Measurements from ENCODE around the gene TMEM8B.
"Not testable (repeated sequence)": the region's sequence is repeated elsewhere in the genome, so short reads cannot be mapped to it uniquely, and the experiment has no call there.

The TMEM8B gene

GRCh38 chr9:35867538-35867937, 38.5 kb downstream of the TMEM8B start:
- DNase-seq = no peak

GRCh38 chr9:35868933-35869332, 39.9 kb downstream of the TMEM8B start:
- no peak for DNase-seq

DNA sequence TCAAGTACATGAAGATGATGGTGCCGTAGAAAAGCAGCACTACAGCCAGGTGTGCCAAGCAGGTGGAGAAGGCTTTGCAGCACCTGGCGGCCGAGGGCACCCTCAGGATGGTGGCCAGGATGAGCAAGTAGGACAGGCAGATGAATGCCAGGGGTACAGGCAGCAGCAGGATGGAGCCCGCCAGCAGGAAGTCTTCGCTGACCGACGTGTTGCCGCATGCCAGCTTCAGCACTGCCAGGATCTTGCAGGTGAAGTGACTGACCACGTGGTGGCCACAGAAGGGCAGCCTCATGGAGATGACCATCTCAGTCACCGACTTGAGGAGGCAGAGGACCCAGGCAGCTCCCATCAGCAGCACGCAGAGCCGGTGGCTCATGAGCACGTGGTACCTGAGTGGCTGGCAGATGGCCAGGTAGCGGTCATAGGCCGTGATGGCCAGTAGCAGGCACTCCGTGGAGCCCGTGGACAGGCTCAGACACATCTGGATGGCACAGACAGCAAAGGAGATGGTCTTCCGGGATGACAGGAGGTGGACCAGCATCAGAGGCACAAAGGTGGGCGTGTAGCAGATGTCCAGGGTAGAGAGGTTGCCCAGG, 40.7 kb downstream of the TMEM8B start:
- DNase-seq = no peak

DNA sequence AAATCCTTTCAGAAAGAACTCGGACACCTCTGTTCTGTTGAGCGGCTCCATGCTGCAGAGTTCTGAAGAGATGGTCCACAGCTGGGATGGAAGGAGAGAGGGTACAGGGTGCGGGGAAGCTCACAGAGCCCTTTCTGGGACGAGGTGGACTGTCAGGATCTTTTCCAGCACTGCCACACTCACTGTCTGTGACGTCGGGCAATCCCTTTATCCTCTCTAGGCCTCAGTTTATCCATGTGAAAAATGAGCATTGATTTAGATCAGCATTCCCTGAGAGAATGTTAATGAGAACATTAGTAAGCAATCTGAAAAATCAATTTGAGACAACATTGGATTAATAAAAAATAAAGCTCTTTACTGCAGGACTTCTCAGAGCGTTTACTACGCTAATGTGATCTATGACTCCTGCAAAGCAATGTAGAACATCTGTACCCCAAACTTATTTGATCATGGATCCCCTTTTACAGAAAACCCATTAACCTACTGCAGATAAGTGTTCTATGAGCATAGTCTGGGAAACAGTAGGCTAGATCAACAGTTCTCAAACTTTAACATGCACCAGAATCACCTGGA, 41.4 kb downstream of the TMEM8B start, which contains the start of gene OR13J1:
TSS of gene OR13J1 (minus strand) at position 51 of the 573 bp plus-strand sequence. CDS start at position 51, 0 bp downstream.
- DNase-seq = no peak

DNA sequence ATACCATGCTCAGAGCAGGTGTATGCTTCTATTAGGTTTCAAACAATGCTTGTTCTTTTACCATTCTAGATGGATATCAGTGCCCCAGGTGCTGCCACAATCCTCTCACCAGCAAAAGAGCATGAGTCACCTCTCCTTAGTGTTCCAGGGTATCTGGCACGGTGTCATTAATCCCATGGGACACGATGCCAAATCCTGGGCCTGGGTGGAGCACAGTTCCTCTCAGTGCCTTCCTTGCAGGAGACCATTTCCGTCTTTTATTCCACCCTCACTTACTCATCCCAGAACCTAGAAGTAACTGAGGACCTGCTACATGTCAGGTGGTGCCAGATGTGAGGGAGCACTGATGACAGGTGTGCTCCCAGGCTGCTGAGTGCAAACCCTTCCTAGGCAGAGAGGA, 42.5 kb downstream of the TMEM8B start:
- DNase-seq = no peak

GRCh38 chr9:35872505-35872904, 43.5 kb downstream of the TMEM8B start:
- DNase-seq = no peak

- peak; percentile 81 for DNase-seq
These were observed 53.3 kb downstream of the TMEM8B start for GRCh38 chr9:35882263-35882848.

- no peak for DNase-seq
These were observed 54.0 kb downstream of the TMEM8B start for GRCh38 chr9:35882996-35883395.

DNA sequence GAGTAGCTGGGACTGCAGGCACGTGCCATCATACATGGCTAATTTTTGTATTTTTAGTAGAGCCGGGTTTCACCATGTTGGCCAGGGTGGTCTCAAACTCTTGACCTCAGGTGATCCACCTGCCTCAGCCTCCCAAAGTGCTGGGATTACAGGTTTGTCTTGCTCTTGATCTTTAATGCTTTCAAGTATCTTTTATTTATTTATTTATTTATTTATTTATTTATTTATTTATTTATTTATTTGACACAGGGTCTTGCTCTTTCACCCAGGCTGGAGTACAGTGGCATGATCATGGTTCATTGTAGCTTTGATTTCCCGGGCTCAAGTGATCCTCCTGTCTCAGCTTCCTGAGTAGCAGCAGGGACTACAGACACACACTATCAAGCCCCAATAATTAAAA, 55.9 kb downstream of the TMEM8B start:
- not testable (repeated sequence) for DNase-seq

GRCh38 chr9:35891646-35892045, 62.6 kb downstream of the TMEM8B start:
- DNase-seq = no peak

DNA sequence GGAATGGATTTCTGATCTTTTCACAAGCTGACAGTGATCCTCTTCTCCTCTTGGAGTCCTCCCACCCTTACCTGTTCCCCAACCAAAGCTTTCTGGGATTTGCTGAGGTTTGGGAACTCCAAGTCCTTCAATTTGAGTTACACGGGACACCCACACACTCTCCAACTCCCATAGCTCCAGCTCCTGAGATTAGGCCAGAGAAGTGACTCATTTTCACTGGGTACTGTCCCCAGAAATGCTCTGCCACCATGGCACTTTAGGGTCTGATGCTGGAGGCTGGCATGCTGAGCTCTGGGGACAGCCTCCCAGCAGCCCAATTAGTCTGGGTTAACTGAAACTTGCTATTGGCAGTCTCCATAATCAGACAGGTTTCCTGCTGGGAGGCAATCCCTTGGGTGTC, 63.0 kb downstream of the TMEM8B start:
- DNase-seq = no peak

- no peak for DNase-seq
These were observed 67.5 kb downstream of the TMEM8B start for GRCh38 chr9:35896570-35896969.

GRCh38 chr9:35897376-35898099, 68.5 kb downstream of the TMEM8B start:
- not testable (repeated sequence) for DNase-seq

DNA sequence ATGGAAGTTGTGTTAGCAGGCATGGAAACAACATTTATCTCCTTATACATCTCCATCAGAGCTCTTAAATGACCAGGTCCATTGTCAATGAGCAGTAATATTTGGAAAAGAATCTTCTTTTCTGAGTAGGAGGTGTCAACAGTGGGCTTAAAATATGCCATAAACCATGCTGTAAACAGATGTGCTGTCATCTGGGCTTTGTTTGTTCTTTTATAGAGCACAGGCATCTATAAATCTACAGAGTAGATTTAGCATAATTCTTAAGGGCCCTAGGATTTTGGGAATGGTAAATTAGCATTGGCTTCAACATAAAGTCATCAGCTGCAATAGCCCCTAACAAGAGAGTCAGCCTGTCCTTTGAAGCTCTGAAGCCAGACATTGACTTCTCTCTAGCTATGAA, 69.3 kb downstream of the TMEM8B start:
- no peak for DNase-seq

GRCh38 chr9:35899021-35899420, 70.0 kb downstream of the TMEM8B start:
- no peak for DNase-seq

GRCh38 chr9:35903049-35903448, 74.0 kb downstream of the TMEM8B start:
- DNase-seq = no peak

GRCh38 chr9:35904338-35904737, 75.3 kb downstream of the TMEM8B start:
- no peak for DNase-seq

DNA sequence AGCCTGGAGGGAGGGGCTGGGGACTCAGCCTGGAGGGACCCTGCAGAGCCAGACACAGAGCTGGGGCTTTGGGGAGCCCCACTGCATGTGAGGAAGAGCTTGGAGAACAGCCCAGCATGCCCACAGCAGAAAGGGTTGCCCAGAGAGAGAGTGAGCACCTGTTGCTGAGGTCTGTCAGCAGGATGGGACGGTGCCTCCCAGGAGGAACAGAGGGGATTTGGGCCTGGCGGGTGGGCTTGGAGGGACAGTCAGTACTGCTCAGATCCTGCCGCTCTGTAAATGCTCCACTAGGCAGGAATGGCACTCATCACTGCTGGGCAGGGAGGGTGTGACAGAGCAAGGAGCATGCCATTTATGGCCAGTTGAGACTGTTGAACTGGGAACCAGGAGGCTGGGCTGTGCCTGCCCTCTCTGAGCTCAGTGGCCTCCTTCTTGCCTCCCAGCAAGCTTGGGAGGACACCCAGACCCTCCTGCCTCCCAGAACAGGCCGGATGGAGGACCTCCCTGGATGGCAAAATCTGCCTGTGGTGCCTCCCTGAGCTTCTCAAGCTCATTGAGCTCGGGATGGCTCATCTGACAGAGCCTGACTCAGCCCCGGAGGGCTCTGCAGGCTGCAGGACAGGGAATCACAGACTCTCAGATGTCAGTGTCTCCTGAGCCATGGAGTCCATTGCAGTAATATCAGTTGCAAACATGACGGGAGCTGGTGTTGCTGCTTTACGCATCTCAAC, 76.2 kb downstream of the TMEM8B start:
- DNase-seq = no peak

- DNase-seq = no peak
These were observed 77.1 kb downstream of the TMEM8B start, which contains the start of gene HRCT1 for GRCh38 chr9:35905912-35906679. Gene HRCT1 (plus strand): TSS chr9:35906202. CDS start chr9:35906288, 86 bp downstream.

DNA sequence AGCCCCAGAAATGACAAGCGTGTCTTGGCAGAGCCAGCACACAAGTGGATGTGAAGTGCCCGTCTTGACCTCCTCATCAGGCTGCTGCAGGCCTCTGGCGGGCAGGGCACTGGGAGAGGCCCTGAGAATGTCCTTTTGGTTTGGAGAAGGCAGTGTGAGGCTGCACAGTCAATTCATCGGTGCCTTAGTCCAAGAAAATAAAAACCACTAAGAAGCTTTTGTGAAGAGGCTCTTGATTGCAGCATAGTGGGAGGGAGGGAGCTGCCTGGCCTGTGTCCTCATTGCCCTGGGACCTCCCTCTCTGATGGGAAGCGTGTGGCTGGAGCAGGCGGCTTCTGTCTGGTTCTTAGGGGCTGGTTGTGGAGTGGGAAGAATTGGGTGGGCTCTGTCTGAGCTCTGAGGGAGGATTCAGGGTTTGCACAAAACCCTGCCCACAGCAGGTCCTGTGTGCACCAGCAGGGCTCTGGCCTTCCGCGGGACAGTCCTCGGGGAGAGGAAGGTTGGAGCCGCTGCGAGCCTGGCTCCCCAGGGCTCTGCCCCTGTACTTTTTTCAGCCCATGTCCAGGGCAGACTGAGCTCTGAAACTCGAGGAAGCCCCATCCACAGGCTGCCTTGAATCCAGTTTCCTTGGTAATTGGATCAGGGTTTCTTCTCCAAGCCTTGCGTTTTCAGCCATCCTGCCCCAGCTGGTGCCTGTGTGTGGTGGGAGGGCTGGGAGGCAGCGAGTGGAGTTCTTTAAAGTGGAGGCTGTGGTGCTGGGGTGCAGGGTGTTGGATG, 78.1 kb downstream of the TMEM8B start:
- DNase-seq = no peak

GRCh38 chr9:35907711-35908503, 78.9 kb downstream of the TMEM8B start:
- DNase-seq = no peak
